ENCODE data around the gene ADM5.

ADM5 gene

DNA sequence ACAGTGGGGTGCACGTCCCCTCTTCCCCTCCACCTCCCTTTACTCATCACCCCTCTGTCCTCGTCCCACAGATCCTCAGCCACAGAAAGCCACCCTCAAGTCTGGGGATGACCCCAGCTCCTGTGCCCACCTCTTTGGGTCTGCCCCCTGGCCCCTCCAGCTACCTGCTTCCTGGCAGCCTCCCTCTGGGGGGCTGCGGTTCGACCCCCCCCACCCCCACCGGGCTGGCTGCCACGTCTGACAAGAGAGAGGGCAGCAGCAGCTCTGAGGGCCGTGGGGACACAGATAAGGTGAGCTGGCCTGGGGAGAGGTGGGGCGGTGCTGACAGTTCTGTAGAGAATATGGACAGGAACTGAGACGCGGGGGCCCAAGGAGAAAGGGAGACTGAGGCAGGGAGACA, 34.8 kb upstream of the ADM5 start:
- TF ChIP-seq, protein P1, sequence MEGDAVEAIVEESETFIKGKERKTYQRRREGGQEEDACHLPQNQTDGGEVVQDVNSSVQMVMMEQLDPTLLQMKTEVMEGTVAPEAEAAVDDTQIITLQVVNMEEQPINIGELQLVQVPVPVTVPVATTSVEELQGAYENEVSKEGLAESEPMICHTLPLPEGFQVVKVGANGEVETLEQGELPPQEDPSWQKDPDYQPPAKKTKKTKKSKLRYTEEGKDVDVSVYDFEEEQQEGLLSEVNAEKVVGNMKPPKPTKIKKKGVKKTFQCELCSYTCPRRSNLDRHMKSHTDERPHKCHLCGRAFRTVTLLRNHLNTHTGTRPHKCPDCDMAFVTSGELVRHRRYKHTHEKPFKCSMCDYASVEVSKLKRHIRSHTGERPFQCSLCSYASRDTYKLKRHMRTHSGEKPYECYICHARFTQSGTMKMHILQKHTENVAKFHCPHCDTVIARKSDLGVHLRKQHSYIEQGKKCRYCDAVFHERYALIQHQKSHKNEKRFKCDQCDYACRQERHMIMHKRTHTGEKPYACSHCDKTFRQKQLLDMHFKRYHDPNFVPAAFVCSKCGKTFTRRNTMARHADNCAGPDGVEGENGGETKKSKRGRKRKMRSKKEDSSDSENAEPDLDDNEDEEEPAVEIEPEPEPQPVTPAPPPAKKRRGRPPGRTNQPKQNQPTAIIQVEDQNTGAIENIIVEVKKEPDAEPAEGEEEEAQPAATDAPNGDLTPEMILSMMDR (conservative IDR thresholded peaks at IDR 0.05; ENCODE audit: low read depth, low read length) = no peak
- H3K4me3 ChIP-seq (ENCODE audit: low read length) = no peak overlapping the region
- DNase-seq (ENCODE audit: low read depth) = no peak

DNA sequence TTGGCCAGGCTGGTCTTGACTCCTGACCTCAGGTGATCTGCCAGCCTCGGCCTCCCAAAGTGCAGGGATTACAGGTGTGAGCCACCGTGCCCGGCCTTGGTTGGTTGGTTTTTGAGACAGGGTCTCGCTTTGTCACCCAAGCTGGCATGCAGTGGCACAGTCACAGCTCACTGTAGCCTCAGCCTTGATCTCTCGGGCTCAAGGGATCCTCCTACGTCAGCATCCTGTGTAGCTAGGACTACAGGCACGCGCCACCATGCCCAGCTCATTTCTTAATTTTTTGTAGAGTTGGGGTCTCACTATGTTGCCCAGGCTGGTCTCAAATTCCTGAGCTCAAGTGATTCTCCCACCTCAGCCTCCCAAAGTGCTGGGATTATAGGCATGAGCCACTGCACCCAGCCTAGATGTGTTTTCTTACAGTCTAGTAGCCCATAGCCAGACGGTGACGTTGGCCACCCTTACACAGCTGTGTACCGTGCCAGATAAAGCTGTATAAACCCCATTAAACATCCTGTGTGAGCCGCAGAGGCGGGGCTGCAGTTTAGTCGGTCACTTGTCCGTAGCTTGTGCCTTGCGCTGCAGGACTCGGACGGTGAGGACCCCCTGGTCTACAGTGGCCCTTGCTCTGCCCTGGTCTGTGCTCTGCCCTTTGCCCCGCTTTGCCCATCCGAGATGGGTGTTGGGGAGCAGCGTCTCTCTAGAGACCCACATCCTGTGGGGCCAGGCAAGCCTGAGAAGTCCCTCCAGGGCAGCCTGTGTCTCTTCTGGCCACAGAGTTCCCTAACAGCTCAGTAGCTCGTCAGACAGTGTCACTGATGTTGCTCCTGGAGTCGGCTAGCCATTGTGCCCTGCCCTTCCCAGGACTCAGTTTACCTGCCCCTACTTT, 33.6 kb upstream of the ADM5 start:
- TF ChIP-seq, protein P1 (conservative IDR thresholded peaks at IDR 0.05; ENCODE audit: low read depth, low read length) = no peak
- no peak for DNase-seq (ENCODE audit: low read depth)
- no peak overlapping the region for H3K4me3 ChIP-seq (ENCODE audit: low read length)

DNA sequence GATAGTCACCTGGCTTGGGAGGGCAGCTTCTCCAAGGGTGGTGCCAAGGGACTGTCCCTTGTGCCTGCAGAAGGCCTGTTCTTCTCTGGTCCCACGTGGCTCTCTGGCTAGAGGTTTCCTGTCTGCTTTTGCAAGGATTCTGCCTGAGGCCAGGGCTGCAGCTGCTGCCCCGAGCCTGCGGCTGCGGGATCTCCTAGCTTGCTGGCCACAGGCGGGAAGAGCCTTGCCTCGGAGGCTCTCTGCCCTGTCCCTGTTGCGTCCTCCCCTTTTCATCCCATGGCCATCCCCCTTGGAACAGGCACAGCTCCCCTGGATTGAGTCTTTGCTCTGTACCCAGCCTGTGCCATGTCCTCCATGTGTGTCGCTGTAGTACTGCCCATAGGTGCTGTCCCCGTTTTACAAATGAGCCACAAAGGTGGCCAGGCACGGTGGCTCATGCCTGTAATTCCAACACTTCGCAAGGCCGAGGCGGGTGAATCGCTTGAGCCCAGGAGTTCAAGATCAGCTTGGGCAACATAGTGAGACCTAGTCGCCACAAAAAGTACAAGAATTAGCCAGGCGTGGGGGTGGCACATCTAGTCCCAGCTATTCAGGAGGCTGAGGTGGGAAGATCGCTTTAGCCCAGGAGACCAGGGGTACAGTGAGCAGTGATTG, 32.8 kb upstream of the ADM5 start:
- DNase-seq (ENCODE audit: low read depth) = no peak
- TF ChIP-seq, protein P1 (conservative IDR thresholded peaks at IDR 0.05; ENCODE audit: low read depth, low read length) = no peak
- H3K4me3 ChIP-seq (ENCODE audit: low read length) = no peak overlapping the region

DNA sequence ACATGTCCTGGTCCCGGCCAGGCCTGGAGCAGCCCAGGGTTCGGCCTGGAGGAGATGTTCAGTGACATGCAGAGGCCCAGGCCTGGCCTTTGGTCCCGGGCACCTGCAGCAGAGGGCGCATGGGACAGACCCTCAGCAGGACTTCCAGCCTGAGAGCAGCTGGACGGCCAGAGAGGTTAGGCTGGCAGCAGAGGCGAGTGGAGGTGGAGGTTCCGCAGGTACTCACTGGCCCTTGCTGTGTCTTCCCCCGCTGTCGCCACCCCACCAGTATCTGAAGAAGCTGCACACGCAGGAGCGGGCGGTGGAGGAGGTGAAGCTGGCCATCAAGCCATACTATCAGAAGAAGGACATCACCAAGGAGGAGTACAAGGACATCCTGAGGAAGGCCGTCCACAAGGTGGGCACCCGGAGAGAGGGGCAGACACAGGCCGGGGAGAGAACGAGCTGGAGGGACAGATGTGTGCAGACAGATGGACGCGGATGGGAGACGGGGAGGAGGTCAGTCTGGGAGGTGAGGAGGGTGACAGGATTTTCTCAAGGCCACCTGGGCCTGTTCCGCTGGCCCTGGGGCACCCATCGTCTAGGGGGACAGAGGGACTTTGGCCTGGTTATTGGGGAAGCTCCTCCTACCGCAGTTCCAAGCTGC, 31.8 kb upstream of the ADM5 start:
- no peak overlapping the region for H3K4me3 ChIP-seq (ENCODE audit: low read length)
- TF ChIP-seq, protein P1 (conservative IDR thresholded peaks at IDR 0.05; ENCODE audit: low read depth, low read length) = no peak
- DNase-seq (ENCODE audit: low read depth) = no peak

DNA sequence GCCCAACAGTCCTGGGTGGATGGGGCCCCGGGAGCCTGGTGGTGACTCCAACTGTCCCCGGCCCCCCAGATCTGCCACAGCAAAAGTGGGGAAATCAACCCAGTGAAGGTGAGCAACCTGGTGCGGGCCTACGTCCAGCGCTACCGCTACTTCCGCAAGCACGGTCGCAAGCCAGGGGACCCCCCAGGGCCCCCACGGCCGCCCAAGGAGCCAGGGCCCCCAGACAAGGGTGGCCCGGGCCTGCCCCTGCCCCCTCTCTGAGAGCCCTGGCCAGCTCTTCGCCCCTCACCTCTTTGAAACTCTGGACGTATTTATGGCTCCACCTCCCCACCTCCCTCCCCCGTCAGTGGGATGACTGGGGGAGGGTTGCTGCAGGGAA, 31.3 kb upstream of the ADM5 start:
- H3K4me3 ChIP-seq (ENCODE audit: low read length) = no peak overlapping the region
- TF ChIP-seq, protein P1 (conservative IDR thresholded peaks at IDR 0.05; ENCODE audit: low read depth, low read length) = no peak
- DNase-seq (ENCODE audit: low read depth) = no peak

DNA sequence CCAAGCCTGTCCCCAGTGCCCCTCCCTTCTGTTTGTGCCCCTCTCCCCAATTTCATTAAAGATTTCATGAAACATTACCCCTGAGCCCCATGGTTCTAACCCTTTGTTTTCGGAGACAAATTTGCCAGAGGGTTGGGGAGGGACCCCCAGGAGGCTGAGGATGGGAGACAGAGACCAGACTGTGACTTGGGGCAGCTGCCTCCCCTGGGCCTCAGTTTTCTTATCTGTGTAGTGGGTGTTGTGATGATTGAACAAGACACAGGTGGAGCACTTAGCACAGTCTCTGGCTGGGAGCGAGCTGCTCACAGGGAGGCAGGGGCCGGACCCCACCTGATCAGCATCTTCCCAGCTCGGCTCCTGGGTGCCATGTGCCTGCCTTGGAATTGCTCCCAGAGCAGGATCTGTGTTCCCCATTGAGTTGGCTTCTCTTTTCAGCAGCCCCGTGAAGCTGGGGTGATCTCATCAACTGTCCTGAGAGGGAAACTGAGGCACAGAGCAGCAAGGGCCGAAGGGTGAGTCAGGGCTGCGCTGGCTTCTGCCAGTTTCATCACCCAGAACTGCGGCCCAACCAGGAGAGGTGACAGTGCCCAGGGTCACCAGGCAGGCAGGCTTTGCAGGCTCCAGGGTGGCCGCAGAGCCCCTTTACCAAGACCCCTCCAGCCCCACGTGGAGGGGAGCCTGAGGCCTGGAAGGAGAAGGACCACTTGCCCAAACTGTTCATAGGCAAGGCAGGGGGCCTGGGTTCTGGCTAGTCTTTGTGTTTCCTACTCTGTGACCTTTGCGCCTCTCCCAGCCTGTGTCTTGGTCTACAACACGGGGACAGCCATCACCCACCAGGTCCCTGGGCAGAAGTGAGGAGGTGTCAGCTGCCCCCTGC, 30.6 kb upstream of the ADM5 start:
- TF ChIP-seq, protein P1 (conservative IDR thresholded peaks at IDR 0.05; ENCODE audit: low read depth, low read length) = no peak
- no peak for DNase-seq (ENCODE audit: low read depth)
- H3K4me3 ChIP-seq (ENCODE audit: low read length) = no peak overlapping the region
